Subcutaneous abdominal adipose tissue (tissue), 5 donors: Measurements from ENCODE around the gene HSD11B1L.

Experiments used
- H3K27ac ChIP-seq: one replicate; pipeline ENCODE4 v1.7.0; 2013; ENCODE audit warnings: low read depth, mild to moderate bottlenecking, inconsistent platforms, low read length, moderate library complexity
- H3K27me3 ChIP-seq, 5 donors: one replicate each; pipeline ENCODE4 v1.7.0; 2013; ENCODE audit warnings: low read length in 5 of 5, inconsistent platforms in 1 of 5; ENCODE audit not compliant: control insufficient read depth in 5 of 5, insufficient read depth in 4 of 5
- H3K36me3 ChIP-seq, 5 donors: one replicate each; pipeline ENCODE4 v1.7.0; 2013; ENCODE audit warnings: low read length in 5 of 5; ENCODE audit not compliant: control insufficient read depth in 5 of 5, insufficient read depth in 5 of 5
- H3K4me1 ChIP-seq, 5 donors: one replicate each; pipeline ENCODE4 v1.7.0; 2013; ENCODE audit warnings: low read length in 5 of 5, mild to moderate bottlenecking in 3 of 5, moderate library complexity in 1 of 5; ENCODE audit not compliant: control insufficient read depth in 5 of 5, insufficient read depth in 5 of 5
- H3K4me3 ChIP-seq, 5 donors: one replicate each; pipeline ENCODE4 v1.7.0; 2013; ENCODE audit warnings: low read length in 5 of 5, low read depth in 1 of 5
- H3K9ac ChIP-seq, 5 donors: one replicate each; pipeline ENCODE4 v1.7.0; 2013; ENCODE audit warnings: low read length in 5 of 5, mild to moderate bottlenecking in 4 of 5, moderate library complexity in 3 of 5
- H3K9me3 ChIP-seq, 5 donors: one replicate each; pipeline ENCODE4 v1.7.0; 2013; ENCODE audit warnings: low read length in 5 of 5; ENCODE audit not compliant: control insufficient read depth in 5 of 5
- donor health status: healthy.
- donor health status: healthy.
- donor health status: healthy.
- donor health status: healthy.
- donor health status: healthy.

Gene HSD11B1L

DNA sequence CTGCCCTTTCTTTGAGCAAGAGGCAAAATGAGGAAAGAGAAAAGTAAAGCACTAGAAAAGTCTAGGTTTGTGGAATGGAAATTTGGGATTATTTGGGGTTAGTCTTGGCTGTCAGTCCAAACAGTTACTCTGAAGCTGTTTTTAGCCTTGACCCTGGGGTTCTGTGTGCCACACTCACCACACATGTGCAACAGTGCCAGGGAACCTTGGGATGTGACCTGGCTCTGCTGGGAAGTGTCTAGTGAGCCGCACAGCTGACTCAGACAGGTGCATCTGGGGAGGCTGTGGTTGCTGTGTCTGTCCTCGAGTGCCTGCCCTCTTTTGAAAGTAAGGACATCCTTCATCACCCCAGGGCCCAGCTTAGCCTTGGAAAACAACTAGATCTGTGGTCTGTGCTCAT lies 16.3 kb upstream of the HSD11B1L start:
- Histone ChIP-seq H3K9me3 (no peaks in the 10 kb centered on the region), H3K9ac (no peak overlapping the region), H3K4me1 (no peaks in the 10 kb centered on the region), H3K4me3 (no peak overlapping the region), H3K27me3 (no peaks in the 10 kb centered on the region), H3K36me3 (peaks cover 4 to 97% (median 89%) of the 10 kb centered on the region in 5 donors), H3K27ac (no peak overlapping the region)

- Histone ChIP-seq H3K4me3 (no peak overlapping the region), H3K36me3 (peaks cover 4 to 90% (median 84%) of the 10 kb centered on the region in 5 donors), H3K27ac (no peak overlapping the region), H3K4me1 (no peaks in the 10 kb centered on the region), H3K9me3 (no peaks in the 10 kb centered on the region), H3K27me3 (no peaks in the 10 kb centered on the region), H3K9ac (no peak overlapping the region)
These were observed 14.9 kb upstream of the HSD11B1L start for GRCh38 chr19:5665781-5666513.

GRCh38 chr19:5666921-5667610 lies 13.8 kb upstream of the HSD11B1L start:
- Histone ChIP-seq H3K36me3 (peaks cover 4 to 89% (median 78%) of the 10 kb centered on the region in 5 donors), H3K4me1 (no peaks in the 10 kb centered on the region), H3K27ac (no peak overlapping the region)

GRCh38 chr19:5667751-5668271 lies 13.0 kb upstream of the HSD11B1L start:
- no peaks in the 10 kb centered on the region for H3K4me1 ChIP-seq
- H3K27ac ChIP-seq: no peak overlapping the region
- peaks cover 4 to 84% (median 73%) of the 10 kb centered on the region in 5 donors for H3K36me3 ChIP-seq
- H3K27me3 ChIP-seq: no peaks in the 10 kb centered on the region
- no peaks in the 10 kb centered on the region for H3K9me3 ChIP-seq
- H3K9ac ChIP-seq: no peak overlapping the region
- no peak overlapping the region for H3K4me3 ChIP-seq

More at GRCh38 chr19:5666921-5667610, 13.8 kb upstream of the HSD11B1L start:
- Histone ChIP-seq H3K27me3 (no peaks in the 10 kb centered on the region), H3K4me3 (no peak overlapping the region), H3K9me3 (no peaks in the 10 kb centered on the region), H3K9ac (no peak overlapping the region)

- Histone ChIP-seq H3K9me3 (no peaks in the 10 kb centered on the region), H3K9ac (no peak overlapping the region), H3K27me3 (no peaks in the 10 kb centered on the region), H3K4me3 (no peak overlapping the region), H3K36me3 (peaks cover 3 to 70% (median 59%) of the 10 kb centered on the region in 5 donors), H3K4me1 (no peaks in the 10 kb centered on the region), H3K27ac (no peak overlapping the region)
These were observed 11.6 kb upstream of the HSD11B1L start for GRCh38 chr19:5669212-5669611.

DNA sequence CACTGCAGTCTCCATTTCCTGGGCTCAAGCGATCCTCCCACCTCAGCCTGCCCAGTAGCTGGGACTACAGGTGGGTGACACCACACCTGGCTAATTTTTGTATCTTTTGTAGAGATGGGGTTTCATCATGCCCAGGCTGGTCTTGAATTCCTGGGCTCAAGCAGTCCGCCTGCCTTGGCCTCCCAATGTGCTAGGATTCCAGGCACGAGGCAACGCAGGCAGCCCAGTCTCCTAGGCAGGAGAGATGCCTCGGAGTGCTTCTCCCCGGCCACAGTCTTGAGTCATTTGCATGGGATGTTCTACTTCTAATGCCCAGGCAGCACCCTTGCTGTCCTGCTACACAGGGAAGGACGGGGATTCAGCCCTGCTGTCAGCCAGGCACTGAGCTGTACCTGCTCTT lies 9.2 kb upstream of the HSD11B1L start:
- no peak overlapping the region for H3K4me3 ChIP-seq
- H3K9me3 ChIP-seq: no peaks in the 10 kb centered on the region
- no peak overlapping the region for H3K9ac ChIP-seq
- no peaks in the 10 kb centered on the region for H3K4me1 ChIP-seq
- no peak overlapping the region for H3K27ac ChIP-seq
- peaks cover 0 to 46% (median 35%) of the 10 kb centered on the region in 5 donors for H3K36me3 ChIP-seq
- H3K27me3 ChIP-seq: no peaks in the 10 kb centered on the region

DNA sequence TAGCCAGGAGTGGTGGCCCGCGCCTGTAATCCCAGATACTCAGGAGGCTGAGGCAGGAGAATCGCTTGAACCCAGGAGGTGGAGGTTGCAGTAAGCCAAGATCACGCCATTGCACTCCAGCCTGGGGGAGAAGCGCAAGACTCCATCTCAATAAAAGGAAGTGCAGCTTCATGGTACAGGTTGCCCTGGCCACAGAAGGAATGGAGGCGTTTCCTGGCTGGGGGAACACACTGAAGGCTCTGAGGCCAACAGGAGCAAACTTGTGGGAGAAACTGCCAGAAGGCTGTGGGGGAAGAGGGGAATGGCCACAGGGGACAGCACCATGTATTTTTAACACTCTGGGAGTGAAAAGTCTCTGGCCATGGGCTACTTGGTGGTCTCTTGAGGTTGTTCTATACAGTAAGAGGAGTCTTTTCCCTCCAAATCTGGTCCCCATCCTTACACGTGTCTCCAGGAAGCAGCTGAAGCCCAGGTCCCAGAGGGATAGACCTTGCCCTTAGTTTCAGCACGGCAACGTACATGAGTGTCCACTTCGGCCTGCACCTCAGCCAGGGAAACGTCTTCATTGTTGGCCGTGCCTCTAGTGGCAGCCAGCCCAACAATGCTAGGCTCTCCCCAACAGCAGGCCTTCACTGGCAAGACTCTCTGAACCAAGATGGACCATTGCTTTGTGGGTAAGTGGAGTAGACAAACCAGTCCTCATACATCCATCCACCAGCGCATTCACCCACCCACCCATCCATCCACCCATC lies 7.9 kb upstream of the HSD11B1L start:
- H3K9ac ChIP-seq: no peak overlapping the region
- H3K4me3 ChIP-seq: no peak overlapping the region
- no peaks in the 10 kb centered on the region for H3K9me3 ChIP-seq
- no peaks in the 10 kb centered on the region for H3K4me1 ChIP-seq
- no peak overlapping the region for H3K27ac ChIP-seq
- H3K27me3 ChIP-seq: no peaks in the 10 kb centered on the region
- H3K36me3 ChIP-seq: peaks cover 0 to 38% (median 22%) of the 10 kb centered on the region in 5 donors

DNA sequence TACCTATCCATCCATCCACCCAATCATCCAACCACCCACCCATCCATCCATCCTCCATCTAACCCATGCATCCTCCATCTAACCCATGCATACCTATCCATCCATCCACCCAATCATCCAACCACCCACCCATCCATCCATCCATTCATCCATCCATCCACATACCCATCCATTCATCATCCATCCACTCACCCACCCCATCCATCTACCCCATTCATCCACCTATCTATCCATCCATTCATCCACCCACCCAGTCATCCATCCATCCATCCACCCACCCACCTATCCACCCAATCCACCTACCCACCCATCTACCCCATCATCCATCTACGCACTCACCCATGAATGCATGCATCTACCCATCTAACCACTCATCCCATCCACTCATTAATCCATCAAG lies 7.1 kb upstream of the HSD11B1L start:
- no peak overlapping the region for H3K4me3 ChIP-seq

DNA sequence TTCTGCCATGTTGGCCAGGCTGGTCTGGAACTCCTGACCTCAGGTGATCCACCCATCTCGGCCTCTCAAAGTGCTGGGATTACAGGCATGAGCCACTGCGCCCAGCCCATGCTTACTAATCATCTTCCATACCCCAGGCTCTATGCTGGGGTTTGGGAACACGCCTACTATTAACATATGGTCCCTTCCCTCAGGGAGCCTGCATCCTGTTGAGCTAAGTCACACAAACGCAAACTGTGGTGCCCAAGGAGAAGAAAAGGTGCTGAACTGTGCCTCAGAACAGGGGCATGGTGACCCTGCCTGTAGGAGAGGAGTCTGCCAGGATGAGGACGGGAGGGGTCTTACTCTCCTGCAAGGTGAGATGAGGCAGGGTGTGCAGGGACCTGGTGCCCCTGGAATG lies 6.1 kb upstream of the HSD11B1L start:
- Histone ChIP-seq H3K4me1 (peaks cover 3 to 8% (median 8%) of the 10 kb centered on the region in 5 donors), H3K9me3 (no peaks in the 10 kb centered on the region), H3K27ac (no peak overlapping the region), H3K36me3 (peaks cover 0 to 28% (median 13%) of the 10 kb centered on the region in 5 donors), H3K9ac (peak overlapping the region in 1 of 5 donors; percentile 28), H3K4me3 (no peak overlapping the region), H3K27me3 (no peaks in the 10 kb centered on the region)

More for the DNA sequence above, 7.1 kb upstream of the HSD11B1L start:
- Histone ChIP-seq H3K9me3 (no peaks in the 10 kb centered on the region), H3K36me3 (peaks cover 0 to 38% (median 22%) of the 10 kb centered on the region in 5 donors), H3K4me1 (no peaks in the 10 kb centered on the region), H3K27me3 (no peaks in the 10 kb centered on the region), H3K9ac (no peak overlapping the region), H3K27ac (no peak overlapping the region)
